Type B pancreatic cell (in vitro differentiated cells): Measurements from ENCODE around the gene WIPF2. TPM values are rescaled to one million over a fixed set of nuclear protein-coding genes. Genes with fewer than 3 reads are reported as not detected.

Experiments used
- DNase-seq: peaks from one replicate; pipeline ENCODE4 v3.0.0; 2021; ENCODE audit warnings: mixed read lengths; ENCODE audit not compliant: unreplicated experiment; ENCODE audit errors: extremely low spot score
- H3K27ac Mint-ChIP-seq: 2 replicates; pipeline ENCODE4 v1.8.0; 2021; ENCODE audit warnings: mild to moderate bottlenecking, mixed read lengths
- H3K27me3 Mint-ChIP-seq: 2 replicates; pipeline ENCODE4 v1.8.0; 2021; ENCODE audit warnings: mixed read lengths
- H3K36me3 Mint-ChIP-seq: 2 replicates; pipeline ENCODE4 v1.8.0; 2021; ENCODE audit warnings: mixed read lengths
- H3K4me1 Mint-ChIP-seq: one replicate; pipeline ENCODE4 v1.8.0; 2021; ENCODE audit warnings: mixed read lengths; ENCODE audit not compliant: unreplicated experiment
- H3K4me3 Mint-ChIP-seq: 2 replicates; pipeline ENCODE4 v1.8.0; 2021; ENCODE audit warnings: mild to moderate bottlenecking, mixed read lengths
- H3K9me3 Mint-ChIP-seq: 2 replicates; pipeline ENCODE4 v1.8.0; 2021; ENCODE audit warnings: mixed read lengths
- total RNA-seq: library from RNA; stranded (reverse); gene quantifications from 2 replicates; pipeline ENCODE4 v1.2.1, GENCODE V29; 2021; ENCODE audit warnings: low replicate concordance
- TF ChIP-seq, protein P1 (sequence below): fragments of 200-600 bp; sonication (generic); conservative IDR thresholded peaks from 2 replicates; pipeline ENCODE4 v1.5.0; 2021; ENCODE audit warnings: antibody characterized with exemption, mild to moderate bottlenecking

Gene WIPF2
- total RNA-seq, 1 donor from 2014 or later: 27.2 TPM

DNA sequence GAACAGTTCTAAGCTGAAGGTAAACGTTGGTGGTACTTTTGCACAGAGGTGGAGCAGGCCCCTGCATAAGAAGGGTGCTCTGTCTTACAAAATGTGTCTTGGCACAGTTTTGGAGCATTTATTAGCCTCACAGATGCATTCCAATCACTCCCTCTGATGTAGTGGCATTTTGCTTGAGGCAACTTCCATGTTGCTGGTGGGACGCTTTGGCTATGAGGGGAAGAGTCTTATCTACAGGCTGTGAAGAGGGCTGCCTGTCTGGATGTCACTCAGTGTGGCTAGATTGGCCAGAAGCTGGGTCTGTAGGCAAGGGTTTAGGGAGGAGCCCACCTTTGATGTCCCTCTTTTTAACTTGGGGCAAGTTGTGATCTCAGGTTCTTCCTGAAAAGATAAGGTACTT, 87.3 kb downstream of the WIPF2 start:
- no peak overlapping the region for H3K27ac Mint-ChIP-seq
- DNase-seq: no peak
- no peaks in the 10 kb centered on the region for H3K9me3 Mint-ChIP-seq
- TF ChIP-seq, protein P1, sequence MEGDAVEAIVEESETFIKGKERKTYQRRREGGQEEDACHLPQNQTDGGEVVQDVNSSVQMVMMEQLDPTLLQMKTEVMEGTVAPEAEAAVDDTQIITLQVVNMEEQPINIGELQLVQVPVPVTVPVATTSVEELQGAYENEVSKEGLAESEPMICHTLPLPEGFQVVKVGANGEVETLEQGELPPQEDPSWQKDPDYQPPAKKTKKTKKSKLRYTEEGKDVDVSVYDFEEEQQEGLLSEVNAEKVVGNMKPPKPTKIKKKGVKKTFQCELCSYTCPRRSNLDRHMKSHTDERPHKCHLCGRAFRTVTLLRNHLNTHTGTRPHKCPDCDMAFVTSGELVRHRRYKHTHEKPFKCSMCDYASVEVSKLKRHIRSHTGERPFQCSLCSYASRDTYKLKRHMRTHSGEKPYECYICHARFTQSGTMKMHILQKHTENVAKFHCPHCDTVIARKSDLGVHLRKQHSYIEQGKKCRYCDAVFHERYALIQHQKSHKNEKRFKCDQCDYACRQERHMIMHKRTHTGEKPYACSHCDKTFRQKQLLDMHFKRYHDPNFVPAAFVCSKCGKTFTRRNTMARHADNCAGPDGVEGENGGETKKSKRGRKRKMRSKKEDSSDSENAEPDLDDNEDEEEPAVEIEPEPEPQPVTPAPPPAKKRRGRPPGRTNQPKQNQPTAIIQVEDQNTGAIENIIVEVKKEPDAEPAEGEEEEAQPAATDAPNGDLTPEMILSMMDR: no peak
- H3K4me1 Mint-ChIP-seq: peaks cover 41% of the 10 kb centered on the region
- no peak overlapping the region for H3K4me3 Mint-ChIP-seq
- H3K27me3 Mint-ChIP-seq: no peaks in the 10 kb centered on the region
- H3K36me3 Mint-ChIP-seq: no peaks in the 10 kb centered on the region

DNA sequence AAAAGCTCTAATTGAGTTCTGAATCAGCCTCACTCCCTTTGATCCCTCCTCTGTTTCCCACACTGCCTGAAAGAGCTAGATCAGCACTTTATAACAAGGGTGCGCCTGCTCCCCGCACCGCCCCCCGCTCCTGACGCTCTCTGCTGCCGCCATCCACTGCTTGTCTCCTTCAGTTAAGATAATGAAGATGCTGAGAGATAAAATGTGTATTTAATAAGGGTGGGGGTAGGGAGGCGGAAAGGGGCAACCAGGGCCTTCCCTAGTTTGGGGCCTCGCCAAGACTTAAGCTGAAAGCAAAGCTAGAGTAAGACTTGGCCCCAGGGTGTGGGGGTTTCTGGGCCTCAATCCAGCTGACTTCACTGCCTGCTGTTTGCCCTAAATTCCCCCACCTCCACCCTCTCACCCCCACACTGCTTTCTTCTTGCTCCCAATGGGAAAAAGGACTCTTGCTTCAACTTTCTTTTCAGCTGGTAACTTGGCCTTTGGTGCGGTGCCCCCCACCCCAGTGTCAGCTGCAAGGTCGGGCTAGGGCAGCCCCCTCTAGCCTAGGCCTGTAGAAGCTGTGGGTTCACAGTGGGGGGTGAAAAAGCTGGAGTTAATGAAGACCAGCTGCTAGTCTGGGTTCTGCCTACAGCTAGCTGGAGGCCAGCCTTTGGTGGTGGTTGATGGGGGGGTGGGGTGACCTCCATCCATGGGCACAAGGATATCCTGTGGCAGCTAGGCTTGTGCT, 88.1 kb downstream of the WIPF2 start:
- no peak for DNase-seq
- Mint-ChIP-seq H3K27ac (no peak overlapping the region), H3K36me3 (no peaks in the 10 kb centered on the region), H3K4me1 (peaks cover 46% of the 10 kb centered on the region), H3K9me3 (no peaks in the 10 kb centered on the region), H3K27me3 (no peaks in the 10 kb centered on the region), H3K4me3 (no peak overlapping the region)
- TF ChIP-seq, protein P1: no peak

DNA sequence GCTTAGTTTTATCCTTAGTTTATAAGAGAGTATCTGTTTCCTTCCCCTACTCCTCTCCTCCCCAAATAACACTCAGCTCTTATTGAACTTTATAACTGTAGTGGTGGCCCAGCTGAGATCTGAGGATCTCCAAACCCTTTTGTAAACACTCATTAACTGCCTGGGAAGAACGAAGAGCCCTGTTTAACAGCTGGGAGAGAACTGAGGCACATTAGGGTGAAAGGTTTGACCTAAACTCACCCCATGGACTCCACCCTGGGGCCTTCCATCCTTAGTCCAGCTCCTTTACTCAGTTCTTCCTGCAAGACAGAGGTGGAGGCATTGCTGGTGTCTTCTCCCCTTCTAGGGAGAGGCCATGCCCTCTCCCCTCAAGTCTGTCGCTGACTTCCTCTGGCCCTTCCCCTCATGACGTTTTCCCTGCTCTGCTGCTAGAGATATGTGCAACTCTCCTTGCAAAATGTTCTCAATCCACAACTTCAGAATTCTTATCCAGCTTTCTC, 88.7 kb downstream of the WIPF2 start:
- TF ChIP-seq, protein P1: no peak
- H3K4me1 Mint-ChIP-seq: peaks cover 45% of the 10 kb centered on the region
- H3K36me3 Mint-ChIP-seq: no peaks in the 10 kb centered on the region

DNA sequence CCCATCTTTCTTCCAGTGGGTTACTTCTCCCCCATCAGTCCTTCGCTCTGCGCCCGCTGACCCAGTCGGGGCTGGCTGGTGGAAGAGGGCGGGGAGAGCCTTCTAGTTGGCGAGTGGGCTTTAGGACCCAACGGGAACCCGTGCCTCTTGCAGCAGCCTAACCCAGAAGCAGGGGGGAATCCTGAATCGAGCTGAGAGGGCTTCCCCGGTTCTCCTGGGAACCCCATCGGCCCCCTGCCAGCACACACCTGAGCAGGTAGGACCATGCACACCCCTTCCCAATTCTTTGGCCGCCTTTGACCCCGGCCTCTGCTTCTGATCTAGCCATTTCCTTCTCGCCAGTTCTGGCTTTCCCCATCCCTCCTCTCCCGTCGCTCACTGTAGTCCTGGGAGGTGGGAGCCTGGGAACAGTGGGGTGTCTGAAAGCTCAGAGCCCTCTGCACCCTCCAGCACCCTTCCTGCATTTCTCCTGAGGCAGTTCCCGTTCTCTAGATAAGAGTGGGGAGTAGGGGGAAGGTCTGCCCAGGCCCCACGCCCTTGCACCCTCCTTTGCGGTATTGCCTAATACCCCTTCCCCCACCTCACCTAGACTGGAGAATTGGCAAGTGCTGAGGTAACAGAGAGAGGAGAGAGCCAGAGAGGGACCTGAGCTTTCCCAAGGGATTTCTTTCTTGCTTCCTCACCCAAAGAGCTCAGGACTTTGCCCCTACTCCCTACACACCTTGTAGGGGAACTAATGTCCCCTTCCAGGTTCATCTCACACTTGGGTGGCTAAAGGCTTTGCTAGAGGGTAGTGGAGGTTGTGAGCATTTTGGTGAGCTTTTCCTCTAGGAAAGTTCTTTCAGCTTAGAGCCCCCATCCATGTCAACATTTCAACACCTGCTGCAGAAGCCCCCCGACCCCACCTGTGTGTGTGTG, 90.2 kb downstream of the WIPF2 start, which contains the start of gene RARA:
RARA (plus strand) TSS at position 150 of the 918 bp plus-strand sequence. CDS start 22,039 bp downstream, outside the sequence.
- Mint-ChIP-seq H3K4me1 (peaks cover 39% of the 10 kb centered on the region), H3K27ac (no peak within 1 kb of the TSS)
- no peak for DNase-seq

More for the DNA sequence above, 88.7 kb downstream of the WIPF2 start:
- H3K9me3 Mint-ChIP-seq: no peaks in the 10 kb centered on the region
- no peak for DNase-seq
- no peak overlapping the region for H3K27ac Mint-ChIP-seq
- no peaks in the 10 kb centered on the region for H3K27me3 Mint-ChIP-seq
- no peak overlapping the region for H3K4me3 Mint-ChIP-seq

DNA sequence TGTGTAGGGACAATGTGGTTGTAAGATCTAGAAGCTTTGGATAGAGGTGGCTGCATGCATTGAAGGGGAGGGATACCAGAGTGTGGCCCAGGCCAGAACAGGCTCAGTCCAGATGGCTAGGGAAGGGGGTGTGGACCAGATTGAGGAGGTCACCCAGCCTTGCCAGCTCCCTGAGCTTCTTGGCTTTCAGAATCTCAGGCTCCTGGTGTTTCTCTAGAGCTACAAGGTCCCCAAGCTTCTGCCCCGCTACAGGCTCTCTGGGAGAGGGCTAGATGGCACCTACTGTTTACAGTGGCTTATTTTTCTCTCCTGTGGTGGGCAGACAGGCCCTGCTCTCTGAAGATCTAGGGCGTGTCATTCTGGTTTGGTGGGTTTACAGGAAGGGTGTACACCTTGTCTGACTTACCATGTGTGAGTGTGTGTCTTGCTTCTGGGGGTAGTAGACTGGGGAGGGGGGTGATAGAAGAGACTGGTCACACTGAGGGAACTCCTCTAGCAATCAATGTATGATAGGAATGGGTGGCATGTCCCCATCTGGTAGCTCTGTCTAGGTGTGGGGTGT, 90.9 kb downstream of the WIPF2 start:
- Mint-ChIP-seq H3K9me3 (no peaks in the 10 kb centered on the region), H3K4me3 (no peak overlapping the region), H3K36me3 (no peaks in the 10 kb centered on the region), H3K4me1 (peaks cover 40% of the 10 kb centered on the region), H3K27ac (no peak overlapping the region), H3K27me3 (no peaks in the 10 kb centered on the region)
- TF ChIP-seq, protein P1: no peak
- DNase-seq: no peak

More for the DNA sequence above, 90.2 kb downstream of the WIPF2 start, which contains the start of gene RARA:
- Mint-ChIP-seq H3K36me3 (no peaks in the 10 kb centered on the region), H3K4me3 (no peak within 1 kb of the TSS), H3K27me3 (no peaks in the 10 kb centered on the region), H3K9me3 (no peaks in the 10 kb centered on the region)
- TF ChIP-seq, protein P1: no peak
